NK-92 treated with Interleukin-12 subunit alpha and Interleukin-12 subunit beta, amount 100 ng/mL, for 24 hours (cell line): ENCODE data around the gene VPREB3.

Experiments
- DNase-seq: peaks from one replicate; lab custom pipeline; 2025; lab: John Stamatoyannopoulos, UW

VPREB3 gene

DNA sequence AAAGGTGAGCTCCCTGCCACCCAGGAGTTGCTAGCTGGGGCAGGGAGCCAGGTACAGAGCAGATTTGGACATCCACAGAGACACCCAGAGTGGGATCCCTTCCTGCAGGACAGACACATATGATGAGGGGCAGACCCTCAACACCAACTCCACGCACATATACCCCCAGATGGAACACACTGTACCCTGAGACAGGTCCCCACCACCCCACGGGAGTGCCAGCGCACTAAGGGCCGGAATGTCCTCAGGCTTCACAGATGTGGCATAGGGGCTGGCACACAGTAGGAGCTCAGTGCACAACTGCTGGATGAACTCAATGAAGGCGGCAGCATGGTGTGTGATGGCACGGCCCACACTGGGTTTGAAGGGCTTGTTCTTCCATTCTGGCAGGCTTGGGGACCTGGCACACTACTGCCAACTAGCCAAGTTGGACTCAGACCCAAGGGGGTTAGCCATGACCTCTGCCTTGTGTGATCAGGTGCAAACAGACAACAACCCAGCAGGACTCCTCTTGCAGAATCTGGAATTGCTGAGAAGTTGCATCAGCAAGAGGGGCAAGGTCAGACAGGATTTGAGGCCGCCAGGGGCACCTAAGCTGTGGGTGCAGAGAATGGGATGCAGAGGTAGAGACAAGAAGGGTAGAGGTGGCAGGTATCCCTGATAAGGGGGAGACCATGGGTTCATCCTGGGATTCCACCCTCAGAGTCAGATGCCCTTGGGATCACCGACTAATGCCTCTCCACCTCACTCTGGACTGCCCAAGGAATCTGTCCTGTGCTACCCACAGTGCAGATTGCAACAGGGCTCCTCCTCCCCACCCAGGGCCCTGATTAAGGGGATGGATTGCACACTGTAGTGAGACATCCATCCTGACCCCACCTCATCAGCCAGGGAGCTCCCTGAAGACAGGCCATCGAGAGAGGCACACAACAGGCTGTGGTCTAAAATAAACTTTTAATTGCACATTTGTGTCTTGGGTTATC is 11.0 kb upstream of the VPREB3 start:
- no peak for DNase-seq

DNA sequence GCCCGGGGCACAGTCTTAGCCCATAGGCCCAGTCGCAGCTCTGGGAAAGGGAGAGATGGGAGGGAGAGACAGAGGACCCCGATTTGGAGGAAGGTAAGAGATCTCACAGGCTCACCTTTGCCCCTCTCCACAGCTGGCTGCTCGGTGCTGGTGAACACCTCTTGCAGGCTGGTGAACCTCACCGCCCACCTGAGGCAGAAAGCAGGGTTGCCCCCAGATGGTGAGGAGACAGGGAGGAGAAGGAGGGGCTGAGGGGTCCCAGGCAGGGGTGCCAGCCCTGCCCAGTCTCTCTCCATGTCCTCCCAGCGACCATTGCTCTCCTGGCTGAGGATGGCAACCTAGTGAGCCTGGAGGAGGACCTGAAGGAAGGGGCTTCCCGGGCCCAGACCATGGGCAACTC is 9.7 kb upstream of the VPREB3 start:
- no peak for DNase-seq

DNA sequence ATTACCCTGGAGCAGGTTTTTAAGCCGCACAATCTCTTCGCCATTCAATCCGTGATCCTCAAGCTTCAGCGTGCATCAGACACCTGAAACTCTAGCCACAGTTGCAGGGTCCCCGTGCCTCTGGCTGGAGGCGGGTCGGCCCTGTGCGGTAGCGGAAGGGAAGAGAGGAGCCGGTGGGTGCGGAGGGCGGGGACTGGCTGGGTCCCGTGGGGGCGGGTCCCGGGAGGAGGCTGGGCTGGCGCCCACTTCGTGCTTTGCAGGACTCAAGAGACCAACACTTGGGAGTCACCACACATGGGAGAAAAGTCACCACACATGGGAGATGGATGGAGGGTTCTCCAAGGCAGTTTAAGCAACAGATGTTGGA is 9.3 kb upstream of the VPREB3 start:
- no peak for DNase-seq

- DNase-seq, result no peak
Measured at GRCh38 chr22:23762842-23763578, 8.8 kb upstream of the VPREB3 start, which contains the start of gene C22orf15. TSS of gene C22orf15 (plus strand) at chr22:23762990. CDS start at chr22:23763307, 317 bp downstream.

GRCh38 chr22:23760056-23760455 is 5.8 kb upstream of the VPREB3 start:
- no peak for DNase-seq

GRCh38 chr22:23759566-23759965 is 5.3 kb upstream of the VPREB3 start:
- no peak for DNase-seq

GRCh38 chr22:23756891-23757290 is 2.7 kb upstream of the VPREB3 start:
- no peak for DNase-seq

DNA sequence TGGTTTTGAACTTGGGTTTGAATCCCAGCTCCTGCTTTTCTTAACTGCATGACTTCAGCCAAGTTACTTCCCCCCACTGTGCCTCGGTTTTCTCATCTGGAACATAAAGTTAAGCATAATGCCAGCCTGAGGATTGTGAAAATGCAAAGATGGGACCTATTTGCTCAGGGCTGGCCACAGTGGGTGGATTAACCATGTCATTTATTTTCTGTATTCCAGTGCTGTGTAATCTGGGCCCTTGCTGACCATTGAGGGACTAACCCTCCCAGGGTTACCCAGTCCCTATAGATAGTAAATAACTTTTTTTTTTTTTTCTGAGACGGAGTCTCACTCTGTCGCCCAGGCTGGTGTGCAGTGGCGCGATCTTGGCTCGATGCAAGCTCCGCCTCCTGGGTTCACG is 1.5 kb upstream of the VPREB3 start:
- DNase-seq, result no peak

DNA sequence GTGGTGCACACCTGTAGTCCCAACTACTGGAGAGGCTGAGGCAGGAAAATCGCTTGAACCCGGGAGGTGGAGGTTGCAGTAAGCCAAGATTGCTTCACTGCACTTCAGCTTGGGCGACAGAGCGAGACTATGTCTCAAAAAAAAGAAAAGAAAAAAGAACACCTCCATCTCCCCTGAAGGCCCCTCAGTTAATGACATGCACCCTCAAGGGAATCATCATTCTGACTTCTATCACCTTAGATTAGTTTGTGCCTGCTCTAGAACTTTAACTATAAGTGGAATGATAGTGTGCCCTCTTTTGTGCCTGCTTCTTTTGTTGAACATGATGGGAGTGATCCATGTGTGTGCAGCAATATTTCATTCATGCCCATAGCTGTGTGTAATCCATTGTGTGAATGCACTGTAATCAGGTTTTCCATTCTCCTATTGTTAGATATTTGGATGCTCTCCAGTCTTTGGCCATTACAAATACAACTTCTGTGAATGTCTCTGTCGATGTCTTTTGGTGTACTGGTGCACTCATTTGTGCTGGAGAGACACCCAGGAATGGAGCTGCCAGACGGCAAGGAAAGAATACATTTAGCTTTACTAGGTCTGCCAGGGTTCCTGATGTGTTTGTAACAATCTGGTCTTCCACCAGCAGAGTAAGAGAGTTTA is 883 bp upstream of the VPREB3 start:
- DNase-seq, result no peak

DNA sequence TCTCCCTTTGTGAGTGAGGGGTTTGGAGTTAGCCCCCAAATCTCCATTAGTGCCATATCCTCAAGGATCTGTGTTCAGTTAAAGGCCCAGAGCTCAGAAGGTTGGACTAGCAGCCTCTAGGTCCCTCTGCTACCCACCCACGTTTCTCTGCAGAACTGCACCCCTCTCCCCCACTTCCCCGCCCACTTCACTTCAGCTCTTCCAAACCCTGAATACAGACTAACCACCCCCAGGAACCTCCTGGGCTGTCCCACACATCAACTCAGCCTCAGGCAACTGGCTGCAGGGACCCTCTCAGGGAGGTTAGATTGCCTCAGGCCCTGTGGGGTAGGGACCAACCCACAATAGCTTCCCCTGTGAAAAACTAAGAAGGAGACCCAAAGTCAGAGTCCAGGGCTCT is 840 bp downstream of the VPREB3 start:
- DNase-seq, result no peak

- DNase-seq, result no peak
Measured at GRCh38 chr22:23752750-23753149, 1.5 kb downstream of the VPREB3 start.

DNA sequence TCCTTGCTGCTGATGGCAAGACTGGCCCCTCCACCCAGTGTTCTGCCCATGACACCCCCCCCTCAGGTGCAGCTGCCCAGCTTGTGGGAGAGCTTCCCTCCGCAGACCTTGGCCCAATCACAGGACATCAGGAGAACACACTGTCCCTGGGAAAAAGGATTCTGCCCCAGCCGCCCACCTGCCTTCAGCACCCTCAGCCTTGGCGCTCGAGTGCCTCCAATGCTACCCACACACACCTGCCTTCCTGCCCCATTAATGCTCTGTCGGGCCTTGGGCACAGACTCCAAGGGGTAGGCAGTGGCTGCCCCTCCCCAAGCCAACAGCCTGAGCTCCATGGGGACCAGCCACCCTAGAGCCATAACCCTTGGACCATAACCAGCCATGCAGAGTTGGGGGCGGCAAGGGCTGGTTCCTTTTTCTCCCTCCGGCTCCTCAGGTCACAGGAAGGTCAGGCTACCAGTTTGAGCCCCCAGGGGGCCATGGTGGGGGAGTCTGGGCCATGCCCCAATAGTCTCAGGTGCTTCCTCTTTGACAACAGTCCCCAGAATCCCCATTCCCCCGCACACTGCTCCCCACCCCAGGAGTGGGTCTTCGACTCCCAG is 2.0 kb downstream of the VPREB3 start:
- DNase-seq, result no peak

- no peak for DNase-seq
Measured at GRCh38 chr22:23751441-23751996, 2.7 kb downstream of the VPREB3 start.

- DNase-seq, result peak; percentile 68
Measured at GRCh38 chr22:23750714-23751440, 3.3 kb downstream of the VPREB3 start, which contains the start of gene ZNF70. TSS of gene ZNF70 (minus strand) at chr22:23751112. CDS start at chr22:23745140, 5,972 bp downstream.

DNA sequence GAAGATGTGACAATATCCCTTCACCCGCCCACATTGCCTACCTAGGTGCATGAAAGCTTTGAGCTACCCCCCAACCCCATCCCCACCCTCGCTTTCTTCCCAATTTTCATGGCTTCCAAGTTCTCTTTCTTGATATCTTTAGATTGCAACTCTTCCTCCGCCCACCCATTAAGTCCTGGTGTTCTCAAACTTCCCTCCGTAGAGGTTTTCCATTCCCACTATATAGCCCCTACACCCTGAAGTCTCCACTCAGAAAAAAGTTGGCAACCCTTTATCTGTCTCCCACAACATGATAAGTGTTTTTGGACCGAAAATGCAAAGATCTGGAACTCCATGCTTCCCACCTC is 3.9 kb downstream of the VPREB3 start:
- no peak for DNase-seq

DNA sequence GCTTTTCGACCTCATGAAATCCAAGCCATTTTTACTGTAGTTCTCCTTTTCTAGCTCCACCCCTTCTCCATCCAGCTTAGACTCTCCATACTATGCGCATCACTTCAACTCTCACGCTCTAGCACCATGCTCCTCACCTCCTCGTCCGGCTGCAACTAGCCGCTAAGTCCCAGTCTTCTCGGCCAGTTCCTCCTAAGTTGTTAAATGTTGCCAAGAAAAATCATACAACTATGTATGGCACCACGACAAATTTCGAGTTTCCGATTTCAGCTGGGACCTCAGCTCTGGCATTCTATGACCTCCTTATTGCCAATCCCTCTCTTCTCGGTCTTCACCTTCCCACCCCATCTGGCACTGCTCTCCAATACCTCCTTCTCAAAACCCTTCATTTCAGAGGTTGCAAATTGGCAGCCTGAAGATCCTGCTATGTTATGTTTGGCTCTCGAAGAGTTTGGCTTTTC is 4.4 kb downstream of the VPREB3 start:
- DNase-seq, result no peak

- no peak for DNase-seq
Measured at GRCh38 chr22:23745791-23746190, 8.4 kb downstream of the VPREB3 start.

DNA sequence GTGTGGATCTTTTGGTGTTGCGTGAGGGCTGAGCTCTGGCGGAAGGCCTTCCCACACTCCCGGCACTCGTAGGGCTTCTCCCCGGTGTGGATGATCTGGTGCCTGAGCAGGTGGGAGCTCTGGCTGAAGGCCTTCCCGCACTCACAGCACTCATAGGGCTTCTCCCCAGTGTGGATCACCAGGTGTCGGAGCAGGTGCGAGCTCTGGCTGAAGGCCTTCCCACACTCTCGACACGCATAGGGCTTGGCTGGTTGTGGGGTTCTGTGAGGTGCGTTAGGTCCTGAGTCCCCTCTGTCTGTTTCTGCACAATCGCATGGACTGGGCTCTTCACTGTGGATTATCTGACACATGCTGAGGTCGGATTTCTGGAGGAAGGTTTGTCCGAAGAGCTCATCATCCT is 9.7 kb downstream of the VPREB3 start:
- DNase-seq, result no peak

DNA sequence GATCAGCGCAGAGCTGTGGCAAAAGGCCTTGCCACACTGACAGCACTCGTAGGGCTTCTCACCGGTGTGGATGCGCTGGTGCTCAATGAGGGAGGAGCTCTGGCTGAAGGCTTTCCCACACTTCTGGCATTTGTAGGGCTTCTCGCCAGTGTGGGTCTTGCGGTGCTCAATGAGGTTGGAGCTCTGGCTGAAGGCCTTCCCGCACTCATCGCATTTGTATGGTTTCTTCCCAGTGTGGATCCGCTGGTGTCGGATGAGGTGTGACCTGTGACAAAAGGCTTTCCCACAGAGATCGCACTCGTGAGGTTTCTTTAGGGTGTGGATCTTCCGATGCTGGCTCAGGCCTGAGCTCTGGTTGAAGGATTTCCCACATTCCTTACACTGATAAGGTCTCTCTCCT is 10.2 kb downstream of the VPREB3 start:
- DNase-seq, result no peak

- no peak for DNase-seq
Measured at GRCh38 chr22:23743303-23743705, 10.9 kb downstream of the VPREB3 start.
